ENCODE results near the gene PCDHB4. TPM values are rescaled to one million over a fixed set of nuclear protein-coding genes. Genes with fewer than 3 reads are reported as not detected.
"Not testable (repeated sequence)": the region's sequence is repeated elsewhere in the genome, so short reads cannot be mapped to it uniquely, and the experiment has no call there.

The PCDHB4 gene
- total and polyA plus RNA-seq, 2 of the 13 experiments (the other 11 are each of a cell fraction or from before 2014, with no cell fraction given) = 0.08 to 0.13 TPM

- BruUV-seq (replicated peaks); in situ Hi-C loops (cut with HindIII; ENCODE audit: extremely low pct_ligation_motif_present, low pct_unique_long_range_greater_than_20kb); H3K27me3 ChIP-seq (ENCODE audit: control insufficient read depth in 1 of 2, insufficient read depth in 2 of 2, low read length in 2 of 2); H3K79me2 ChIP-seq (ENCODE audit: insufficient read depth, low read length); H4K20me1 ChIP-seq (ENCODE audit: insufficient read depth, low read length); FAIRE-seq; intact Hi-C loops (cut with micrococcal nuclease; ENCODE audit: unreplicated experiment); H3K4me1 ChIP-seq (ENCODE audit: insufficient read depth, low read length); H3K27ac ChIP-seq (ENCODE audit: extremely low read length, insufficient read depth, low read length); H2AFZ ChIP-seq (ENCODE audit: low read length); DNase-seq (ENCODE audit: low spot score); H3K4me2 ChIP-seq (ENCODE audit: low read depth, low read length); H3K9ac ChIP-seq (ENCODE audit: insufficient read depth, low read depth, low read length); ATAC-seq; CTCF ChIA-PET (ENCODE audit: low intra/inter-chr PET ratio, low total read pairs); H3K36me3 ChIP-seq (replicated peaks in 1 of 2; ENCODE audit: control insufficient read depth in 1 of 2, insufficient read depth in 2 of 2, low read length in 2 of 2); POLR2A ChIA-PET; H3K9me3 ChIP-seq (ENCODE audit: low read length); H3K4me3 ChIP-seq (replicated peaks in 1 of 3; ENCODE audit: insufficient read depth in 1 of 3, low read depth in 2 of 3, low read length in 3 of 3): not testable (repeated sequence)
- 29% methylated on average over 7 of the region's 34 CpGs for WGBS (ENCODE audit: low lambda C conversion rate)
These were observed 15.7 kb downstream of the PCDHB4 start for GRCh38 chr5:141137346-141137745.

GRCh38 chr5:141149812-141150211, 28.2 kb downstream of the PCDHB4 start, which contains the start of gene PCDHB6:
PCDHB6 (plus strand) TSS chr5:141150057; CDS start chr5:141150258, 201 bp downstream.
- FAIRE-seq = peak; percentile 4
- Histone ChIP-seq H3K4me2 (ENCODE audit: low read depth, low read length) (peak within 1 kb of the TSS; percentile 67), H3K79me2 (ENCODE audit: insufficient read depth, low read length) (no peaks in the 10 kb centered on the region), H3K9me3 (ENCODE audit: low read length) (no peaks in the 10 kb centered on the region), H3K4me3 (replicated peaks in 1 of 3; ENCODE audit: insufficient read depth in 1 of 3, low read depth in 2 of 3, low read length in 3 of 3) (peak within 1 kb of the TSS in 2 of 3 experiments; percentile 18 to 47; a peak in 2 of 6 replicates), H3K9ac (ENCODE audit: insufficient read depth, low read depth, low read length) (no peak within 1 kb of the TSS), H2AFZ (ENCODE audit: low read length) (peak within 1 kb of the TSS; percentile 64), H3K27ac (ENCODE audit: extremely low read length, insufficient read depth, low read length) (no peak within 1 kb of the TSS), H3K4me1 (ENCODE audit: insufficient read depth, low read length) (peaks cover 7% of the 10 kb centered on the region; the same call in 1 of the 2 replicates), H3K36me3 (replicated peaks in 1 of 2; ENCODE audit: control insufficient read depth in 1 of 2, insufficient read depth in 2 of 2, low read length in 2 of 2) (no peaks in the 10 kb centered on the region), H3K27me3 (ENCODE audit: control insufficient read depth in 1 of 2, insufficient read depth in 2 of 2, low read length in 2 of 2) (peaks cover 0 to 10% of the 10 kb centered on the region in 2 experiments; a peak in 1 of 5 replicates), H4K20me1 (ENCODE audit: insufficient read depth, low read length) (no peaks in the 10 kb centered on the region)
- WGBS (ENCODE audit: low lambda C conversion rate) = 7% methylated on average over 17 of the region's 18 CpGs
- ChIA-PET POLR2A (no interaction called here), CTCF (ENCODE audit: low intra/inter-chr PET ratio, low total read pairs) (interaction anchor here (0.7 to 1.2 kb wide), 2 partner anchors 29 to 414 kb away, joined by 3 read pairs; no protein-coding TSS in a partner anchor)
- in situ Hi-C loops (cut with HindIII; ENCODE audit: extremely low pct_ligation_motif_present, low pct_unique_long_range_greater_than_20kb) (no loop called here), intact Hi-C loops (cut with micrococcal nuclease; ENCODE audit: unreplicated experiment) (loop anchor here (2.0 kb wide), 2 partner anchors 55 to 65 kb away; partner anchors contain the start of gene PCDHB2)
- no TSS peak for BruUV-seq (replicated peaks)
- ATAC-seq = peak; percentile 90
- DNase-seq (ENCODE audit: low spot score) = peak; percentile 56
- peak; percentile 72 for TF ChIP-seq CTCF (CRISPR knock-in tag; IDR thresholded peaks at IDR 0.05)
- TF ChIP-seq HNRNPK (IDR thresholded peaks at IDR 0.05; ENCODE audit: low read depth, low read length, poor library complexity, severe bottlenecking) = no peak
- TF ChIP-seq ZBTB20 (CRISPR knock-in tag; IDR thresholded peaks at IDR 0.05; ENCODE audit: borderline replicate concordance, low read depth) = no peak
- peak; percentile 42; the same call in 1 of the 2 replicates for TF ChIP-seq RAD21 (CRISPR knock-in tag; IDR thresholded peaks at IDR 0.05)
- 0 out of 2 replicates have a peak, but pooled peaks have one; percentile 7 for TF ChIP-seq ISL2 (CRISPR knock-in tag; IDR thresholded peaks at IDR 0.05)
- no peak for TF ChIP-seq IKZF1 (IDR thresholded peaks at IDR 0.05)
- no peak for TF ChIP-seq EED (CRISPR knock-in tag; IDR thresholded peaks at IDR 0.05)
- TF ChIP-seq HMGXB4 (CRISPR knock-in tag; IDR thresholded peaks at IDR 0.05; ENCODE audit: borderline replicate concordance in 1 of 2, low read depth in 1 of 2) = peak in 1 of 2 experiments; percentile 73; a peak in 2 of 4 replicates
- no peak for TF ChIP-seq ZNF160 (CRISPR knock-in tag; IDR thresholded peaks at IDR 0.05)
- no peak for TF ChIP-seq ZNF296 (CRISPR knock-in tag; conservative IDR thresholded peaks at IDR 0.05)
- TF ChIP-seq ZNF503 (CRISPR knock-in tag; IDR thresholded peaks at IDR 0.05) = no peak
- TF ChIP-seq TBX3 (IDR thresholded peaks at IDR 0.05; ENCODE audit: borderline replicate concordance) = no peak
- TF ChIP-seq BCL6 (CRISPR knock-in tag; IDR thresholded peaks at IDR 0.05) = no peak
